CD14-positive monocyte (primary cell): ENCODE results near the gene PRIMPOL. TPM values are rescaled to one million over a fixed set of nuclear protein-coding genes. Genes with fewer than 3 reads are reported as not detected.

Experiments used
- DNase-seq, 3 donors: peaks; one replicate each; pipeline ENCODE4 v3.0.0-alpha.2; 2011 to 2022
- H2AFZ ChIP-seq: 2 replicates; pipeline ENCODE4 v1.6.0; 2012; ENCODE audit warnings: mild to moderate bottlenecking, low read depth, low read length, inconsistent platforms; ENCODE audit not compliant: insufficient read depth, poor library complexity, severe bottlenecking
- H3K27ac ChIP-seq, 2 donors: 1 replicate in 1 of 2; 2 replicates in 1 of 2; pipeline ENCODE4 v1.5.1; 2012 to 2013; ENCODE audit warnings: low read length in 2 of 2, control low read depth in 1 of 2, inconsistent platforms in 1 of 2, low read depth in 1 of 2, mild to moderate bottlenecking in 1 of 2
- H3K27me3 ChIP-seq, 2 donors: one replicate each; pipeline versions ENCODE4 v1.6.0 to v1.6.1; 2011 to 2013; ENCODE audit warnings: low read length in 2 of 2; ENCODE audit not compliant: control insufficient read depth in 2 of 2, insufficient read depth in 2 of 2
- H3K36me3 ChIP-seq, 2 donors: replicated peaks in 1 of 2; 1 replicate in 1 of 2; 2 replicates in 1 of 2; pipeline versions ENCODE4 v1.5.1 to v1.6.1; 2012 to 2013; ENCODE audit warnings: low read length in 2 of 2, control low read depth in 1 of 2, inconsistent platforms in 1 of 2, mild to moderate bottlenecking in 1 of 2; ENCODE audit not compliant: insufficient read depth in 2 of 2, control insufficient read depth in 1 of 2
- H3K4me1 ChIP-seq, 2 donors: 1 replicate in 1 of 2; 2 replicates in 1 of 2; pipeline versions ENCODE4 v1.5.1 to v1.6.1; 2012 to 2013; ENCODE audit warnings: low read length in 2 of 2, control low read depth in 1 of 2, inconsistent platforms in 1 of 2, mild to moderate bottlenecking in 1 of 2, moderate library complexity in 1 of 2; ENCODE audit not compliant: insufficient read depth in 2 of 2, control insufficient read depth in 1 of 2
- H3K4me2 ChIP-seq: replicated peaks from 2 replicates; pipeline ENCODE3; 2012; ENCODE audit warnings: low read length, moderate library complexity, mild to moderate bottlenecking; ENCODE audit not compliant: poor library complexity, severe bottlenecking; ENCODE audit errors: extremely low read depth
- H3K4me3 ChIP-seq, 3 experiments: fragments of 200-600 bp in 1 of 3; sonication (generic) in 1 of 3; replicated peaks in 1 of 3; 1 replicate in 2 of 3; 2 replicates in 1 of 3; pipeline ENCODE4 v1.5.1; 2011 to 2013; ENCODE audit warnings: low read length in 3 of 3, mild to moderate bottlenecking in 3 of 3, control low read depth in 2 of 3, low read depth in 2 of 3, inconsistent platforms in 1 of 3, moderate library complexity in 1 of 3
- H3K79me2 ChIP-seq: 2 replicates; pipeline ENCODE4 v1.6.0; 2012; ENCODE audit warnings: mild to moderate bottlenecking, control low read depth, inconsistent platforms, low read length, moderate library complexity; ENCODE audit not compliant: insufficient read depth
- H3K9ac ChIP-seq: 2 replicates; pipeline ENCODE4 v1.6.0; 2017; ENCODE audit warnings: low read length, mild to moderate bottlenecking; ENCODE audit not compliant: insufficient read depth, poor library complexity, severe bottlenecking
- H3K9me3 ChIP-seq, 2 donors: replicated peaks in 1 of 2; 1 replicate in 1 of 2; 2 replicates in 1 of 2; pipeline versions ENCODE4 v1.5.1 to v1.6.1; 2012 to 2013; ENCODE audit warnings: low read length in 2 of 2, control low read depth in 1 of 2; ENCODE audit not compliant: control insufficient read depth in 1 of 2, insufficient read depth in 1 of 2
- H4K20me1 ChIP-seq: 2 replicates; pipeline ENCODE4 v1.6.0; 2012; ENCODE audit warnings: mild to moderate bottlenecking, low read length, control low read depth, moderate library complexity; ENCODE audit not compliant: insufficient read depth
- H3K27ac Mint-ChIP-seq, 7 donors: one replicate each; pipeline ENCODE4 v1.8.0; 2020; ENCODE audit warnings: mild to moderate bottlenecking in 7 of 7, mixed read lengths in 7 of 7, moderate library complexity in 6 of 7, inconsistent platforms in 2 of 7
- H3K27me3 Mint-ChIP-seq, 3 donors: one replicate each; pipeline ENCODE4 v1.8.0; 2021 to 2022; ENCODE audit warnings: low read depth in 3 of 3, mild to moderate bottlenecking in 3 of 3, mixed read lengths in 3 of 3, moderate library complexity in 3 of 3, inconsistent platforms in 1 of 3
- H3K36me3 Mint-ChIP-seq, 2 donors: one replicate each; pipeline ENCODE4 v1.8.0; 2020; ENCODE audit warnings: mixed read lengths in 2 of 2, inconsistent platforms in 1 of 2, mild to moderate bottlenecking in 1 of 2
- H3K4me1 Mint-ChIP-seq: one replicate; pipeline ENCODE4 v1.8.0; 2020; ENCODE audit warnings: mild to moderate bottlenecking, mixed read lengths
- H3K4me3 Mint-ChIP-seq, 2 donors: one replicate each; pipeline ENCODE4 v1.8.0; 2020; ENCODE audit warnings: mild to moderate bottlenecking in 2 of 2, mixed read lengths in 2 of 2, moderate library complexity in 1 of 2
- H3K9me3 Mint-ChIP-seq, 7 donors: one replicate each; pipeline ENCODE4 v1.8.0; 2020 to 2022; ENCODE audit warnings: mixed read lengths in 7 of 7, mild to moderate bottlenecking in 6 of 7, moderate library complexity in 6 of 7, inconsistent platforms in 2 of 7
- WGBS: methylation state at CpG from one replicate; pipeline ENCODE4 v1.1.5; 2013; ENCODE audit warnings: missing lambda C conversion rate; ENCODE audit not compliant: insufficient coverage; 5-methylcytosine and 5-hydroxymethylcytosine counted together
- intact Hi-C, 2 donors: fragments of 100-400 bp; cut with micrococcal nuclease; formaldehyde crosslinking; loops; one replicate each; pipeline versions ENCODE4 v1.15.0 to v1.15.1; 2023
- polyA plus RNA-seq, 3 donors: library from polyadenylated mRNA; depleted of rRNA in 1 of 3; unstranded in 2 of 3; stranded (reverse) in 1 of 3; fragments of 300-500 nt in 2 of 3; fragments of >200 nt in 1 of 3; fragmentation: Illumina TruSeq in 2 of 3; gene quantifications; 1 replicate in 2 of 3; 2 replicates in 1 of 3; pipeline ENCODE4 v1.2.3, GENCODE V29; 2012 to 2021
- TF ChIP-seq, protein P1 (sequence below): fragments of 200-600 bp; IDR thresholded peaks from one replicate; pipeline ENCODE4 v1.8.0; 2022; ENCODE audit warnings: antibody characterized with exemption, mild to moderate bottlenecking

Gene PRIMPOL
- polyA plus RNA-seq, 3 donors, result 7.0 to 10.5 (median 10.0) TPM

- no peaks in the 10 kb centered on the region for H3K9me3 ChIP-seq
- H3K4me3 ChIP-seq, result peak overlapping the region in 1 of 3 experiments; percentile 42
- no peaks in the 10 kb centered on the region for H3K79me2 ChIP-seq
- Mint-ChIP-seq H3K27ac (peak overlapping the region; percentile 5 to 93 (median 88)), H3K4me3 (no peak overlapping the region), H3K4me1 (peaks cover 22% of the 10 kb centered on the region), H3K36me3 (peaks cover 43 to 56% of the 10 kb centered on the region in 2 donors), H3K27me3 (no peaks in the 10 kb centered on the region), H3K9me3 (peaks cover 0 to 2% (median 0%) of the 10 kb centered on the region in 7 donors)
- H3K27ac ChIP-seq, result peak overlapping the region; percentile 59 to 89
- peaks cover 30 to 33% of the 10 kb centered on the region in 2 donors for H3K4me1 ChIP-seq
- peaks cover 18 to 38% of the 10 kb centered on the region in 2 donors for H3K36me3 ChIP-seq
- no peak for DNase-seq
- peak overlapping the region; percentile 46 for H3K4me2 ChIP-seq
- TF ChIP-seq, protein P1, sequence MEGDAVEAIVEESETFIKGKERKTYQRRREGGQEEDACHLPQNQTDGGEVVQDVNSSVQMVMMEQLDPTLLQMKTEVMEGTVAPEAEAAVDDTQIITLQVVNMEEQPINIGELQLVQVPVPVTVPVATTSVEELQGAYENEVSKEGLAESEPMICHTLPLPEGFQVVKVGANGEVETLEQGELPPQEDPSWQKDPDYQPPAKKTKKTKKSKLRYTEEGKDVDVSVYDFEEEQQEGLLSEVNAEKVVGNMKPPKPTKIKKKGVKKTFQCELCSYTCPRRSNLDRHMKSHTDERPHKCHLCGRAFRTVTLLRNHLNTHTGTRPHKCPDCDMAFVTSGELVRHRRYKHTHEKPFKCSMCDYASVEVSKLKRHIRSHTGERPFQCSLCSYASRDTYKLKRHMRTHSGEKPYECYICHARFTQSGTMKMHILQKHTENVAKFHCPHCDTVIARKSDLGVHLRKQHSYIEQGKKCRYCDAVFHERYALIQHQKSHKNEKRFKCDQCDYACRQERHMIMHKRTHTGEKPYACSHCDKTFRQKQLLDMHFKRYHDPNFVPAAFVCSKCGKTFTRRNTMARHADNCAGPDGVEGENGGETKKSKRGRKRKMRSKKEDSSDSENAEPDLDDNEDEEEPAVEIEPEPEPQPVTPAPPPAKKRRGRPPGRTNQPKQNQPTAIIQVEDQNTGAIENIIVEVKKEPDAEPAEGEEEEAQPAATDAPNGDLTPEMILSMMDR, result no peak
- peak overlapping the region; percentile 72 for H2AFZ ChIP-seq
- H4K20me1 ChIP-seq, result no peaks in the 10 kb centered on the region
- peak overlapping the region; percentile 20 for H3K9ac ChIP-seq
- 98% methylated on average over 7 of the region's 9 CpGs for WGBS
- no peaks in the 10 kb centered on the region for H3K27me3 ChIP-seq
- intact Hi-C loops, result no loop called here
Observed at GRCh38 chr4:184668096-184668495, 18.6 kb downstream of the PRIMPOL start.

DNA sequence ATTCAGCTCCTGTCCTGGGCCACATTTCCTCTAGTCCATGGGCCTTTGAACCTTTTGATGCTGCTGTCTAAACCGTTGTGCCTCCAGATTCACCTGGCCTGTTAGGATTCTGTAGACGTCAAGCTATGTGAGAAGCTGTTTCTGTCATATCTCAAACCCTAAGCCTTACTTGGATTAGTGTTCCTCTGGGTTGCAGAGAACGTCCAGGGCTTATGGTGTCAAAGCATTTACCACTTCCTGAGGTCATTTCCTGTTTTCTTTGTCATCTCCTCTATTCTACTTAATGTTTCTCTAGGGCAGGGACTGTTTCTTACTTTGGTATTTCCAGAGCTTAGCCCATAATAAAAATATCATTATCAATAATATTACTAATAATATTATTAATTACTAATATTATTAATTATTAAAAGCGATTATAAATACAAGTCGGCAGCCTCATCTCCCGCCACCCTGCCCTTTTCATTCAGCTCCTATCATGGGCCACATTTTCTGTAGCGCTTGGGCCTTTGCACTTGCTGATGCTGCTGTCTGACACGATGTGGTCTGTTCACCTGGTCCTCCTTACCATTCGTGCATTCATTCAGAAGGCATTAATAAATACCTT, 19.1 kb downstream of the PRIMPOL start:
- 88% methylated on average over 5 of the region's 9 CpGs for WGBS
- Histone ChIP-seq H3K27ac (peak overlapping the region; percentile 59 to 89), H3K9me3 (no peaks in the 10 kb centered on the region), H3K4me3 (peak overlapping the region in 1 of 3 experiments; percentile 42), H3K36me3 (peaks cover 18 to 39% of the 10 kb centered on the region in 2 donors), H2AFZ (peak overlapping the region; percentile 72), H3K9ac (peak overlapping the region; percentile 20), H4K20me1 (no peaks in the 10 kb centered on the region), H3K4me1 (peaks cover 30 to 33% of the 10 kb centered on the region in 2 donors), H3K27me3 (no peaks in the 10 kb centered on the region), H3K4me2 (peak overlapping the region; percentile 46), H3K79me2 (no peaks in the 10 kb centered on the region)
- TF ChIP-seq, protein P1, result no peak
- Mint-ChIP-seq H3K36me3 (peaks cover 47 to 61% of the 10 kb centered on the region in 2 donors), H3K27me3 (no peaks in the 10 kb centered on the region), H3K4me1 (peaks cover 22% of the 10 kb centered on the region), H3K27ac (peak overlapping the region; percentile 5 to 93 (median 88)), H3K4me3 (no peak overlapping the region), H3K9me3 (peaks cover 0 to 2% (median 0%) of the 10 kb centered on the region in 7 donors)
- DNase-seq, result peak; percentile 49 to 72 (median 65)
- intact Hi-C loops, result no loop called here
